GM18505 (cell line): ENCODE measurements around the gene SBF1.

ENCODE experiments used
- ATAC-seq: cut with Tn5 transposase; IDR thresholded peaks from one replicate; pipeline ENCODE4 v1.9.1; 2021; ENCODE audit not compliant: unreplicated experiment
- POLR2A ChIP-seq: IDR thresholded peaks from 4 replicates; pipeline ENCODE4 v1.6.1; 2011; ENCODE audit warnings: borderline replicate concordance; ENCODE audit not compliant: insufficient read depth, insufficient read length; ENCODE audit errors: extremely low read depth

SBF1 gene

GRCh38 chr22:50508897-50509296, 34.1 kb upstream of the SBF1 start:
- no peak for TF ChIP-seq POLR2A
- no peak for ATAC-seq

GRCh38 chr22:50507991-50508884, 33.4 kb upstream of the SBF1 start, which contains the start of gene NCAPH2:
TSS of gene NCAPH2 (plus strand) at chr22:50508224. CDS start at chr22:50508338, 114 bp downstream.
- TF ChIP-seq POLR2A = peak; percentile 88

GRCh38 chr22:50507421-50507990, 32.7 kb upstream of the SBF1 start, which contains the start of gene LMF2:
TSS of gene LMF2 (minus strand) at chr22:50507702. CDS start at chr22:50507675, 27 bp downstream.
- peak; percentile 51 for ATAC-seq

More at GRCh38 chr22:50507991-50508884, 33.4 kb upstream of the SBF1 start, which contains the start of gene NCAPH2:
- peak; percentile 69 for ATAC-seq

DNA sequence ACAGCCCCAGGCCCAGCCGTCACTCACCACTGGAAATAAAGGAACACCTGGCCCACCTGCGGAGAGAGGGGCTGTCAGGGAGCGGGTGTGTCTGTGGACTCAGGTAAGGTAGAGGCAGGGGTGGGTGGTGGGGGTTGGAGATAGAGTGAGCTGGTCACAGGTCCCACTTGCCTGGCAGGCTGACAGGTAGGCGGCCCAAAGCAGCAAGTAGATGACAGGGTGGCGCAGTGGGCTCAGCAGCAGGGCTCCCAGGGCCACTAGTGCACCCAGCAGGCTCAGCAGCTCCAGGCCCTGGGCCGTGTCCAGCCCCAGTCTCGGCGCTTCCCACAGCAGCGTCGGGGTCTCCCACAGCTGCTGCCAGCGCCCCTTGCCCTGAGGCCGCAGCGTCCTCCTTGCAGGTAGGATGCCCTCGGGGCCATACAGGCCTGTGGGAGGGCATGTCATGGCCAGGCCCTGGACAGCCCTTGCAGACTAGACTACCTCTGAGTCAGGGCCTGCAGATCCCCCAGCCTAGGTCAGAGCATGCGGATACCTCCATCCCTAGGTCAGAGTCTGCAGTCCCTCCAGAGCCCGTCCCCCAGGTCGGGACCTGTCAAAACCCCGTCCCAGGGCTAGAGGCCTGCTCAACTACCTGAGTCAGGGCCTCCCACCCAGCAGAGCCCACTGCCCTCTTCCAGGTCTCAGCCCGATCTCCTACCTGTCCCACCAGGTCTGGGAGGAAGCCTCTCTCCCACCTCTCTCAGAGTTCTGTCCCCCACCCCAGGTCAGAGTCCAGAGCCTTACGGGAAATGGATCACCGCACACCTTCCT, 32.0 kb upstream of the SBF1 start:
- ATAC-seq = peak; percentile 8
- TF ChIP-seq POLR2A = no peak

More at GRCh38 chr22:50507421-50507990, 32.7 kb upstream of the SBF1 start, which contains the start of gene LMF2:
- peak; percentile 61 for TF ChIP-seq POLR2A

DNA sequence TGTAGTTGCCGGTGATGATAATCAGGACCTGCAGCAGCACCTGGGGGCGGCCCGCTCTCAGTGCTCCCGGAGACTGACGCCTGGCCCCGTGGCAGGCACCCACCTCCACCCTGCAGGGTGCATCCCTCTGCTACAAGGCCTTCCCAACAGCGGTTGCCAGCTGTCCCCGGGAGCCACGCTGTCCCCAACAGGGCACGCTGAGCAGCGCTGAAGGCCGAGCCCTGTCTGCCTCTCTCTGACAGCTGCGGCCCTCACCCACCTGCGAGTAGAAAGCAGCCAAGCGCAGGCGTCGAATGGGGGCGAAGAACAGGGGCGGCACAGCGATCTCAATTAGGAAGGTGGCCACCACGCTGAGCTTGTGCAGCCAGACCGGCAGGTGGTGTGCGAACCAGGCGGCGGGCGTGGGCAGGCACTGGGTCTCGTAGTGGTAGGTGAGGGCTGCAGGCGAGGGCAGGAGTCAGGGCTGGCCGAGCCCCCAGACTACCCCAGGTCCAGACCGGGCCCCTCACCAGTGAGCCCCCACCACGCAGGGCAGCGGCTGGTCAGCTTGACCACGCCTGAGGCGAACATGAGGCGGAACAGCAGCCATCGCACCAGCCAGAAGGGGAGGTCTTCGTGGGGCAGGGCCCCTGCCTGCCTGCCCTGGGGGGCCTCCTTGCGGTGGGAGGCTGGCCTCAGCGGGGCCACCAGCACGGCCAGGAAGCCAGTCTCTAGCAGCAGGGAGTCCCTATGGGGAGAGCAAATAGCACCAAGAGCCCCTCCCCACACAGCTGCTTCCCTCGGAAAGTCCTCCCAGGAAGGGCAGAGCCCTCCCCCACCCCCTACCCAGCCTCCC, 31.2 kb upstream of the SBF1 start:
- no peak for TF ChIP-seq POLR2A
- no peak for ATAC-seq

- TF ChIP-seq POLR2A = no peak
- ATAC-seq = no peak
Observed at GRCh38 chr22:50505276-50505775, 30.5 kb upstream of the SBF1 start.

DNA sequence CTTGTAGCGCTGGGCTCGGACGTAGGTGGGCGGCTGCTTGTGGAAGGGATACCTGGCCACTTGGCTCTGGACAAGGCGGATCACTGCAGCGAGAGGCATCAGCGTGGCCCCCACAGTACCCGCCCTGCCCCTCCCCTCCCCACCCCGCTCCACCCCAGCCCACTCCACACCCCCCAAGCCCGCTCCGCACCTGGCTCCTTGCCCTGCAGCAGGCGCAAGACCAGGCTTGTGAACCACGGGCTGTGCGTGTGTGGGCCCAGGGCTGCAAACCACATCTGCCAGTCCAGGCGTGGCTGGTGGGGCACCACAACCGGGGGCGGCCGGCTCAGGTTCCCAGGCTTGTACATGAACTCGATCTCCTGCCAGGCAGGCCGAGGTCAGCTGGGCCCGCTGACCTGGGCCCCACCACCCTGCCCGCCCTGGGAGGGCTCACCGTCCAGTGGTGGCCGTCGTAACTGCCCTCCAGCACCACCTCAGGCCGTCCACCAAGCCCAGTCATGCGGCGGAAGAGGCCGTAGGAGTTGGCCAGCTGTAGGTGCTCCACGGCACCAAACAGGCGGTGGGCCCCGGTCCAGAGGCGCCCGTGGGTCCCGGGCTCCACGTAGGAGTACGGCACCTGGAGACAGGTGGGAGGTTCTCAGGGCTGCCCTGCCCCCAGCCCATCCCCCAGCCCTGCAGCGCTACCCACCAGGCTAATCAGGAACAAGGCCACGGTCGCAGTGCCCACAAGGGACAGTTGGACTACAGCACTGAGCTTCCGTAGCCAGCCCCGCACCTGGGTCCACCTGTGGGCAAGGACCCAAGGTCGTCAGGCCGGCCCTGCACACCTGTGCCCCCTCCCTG, 29.8 kb upstream of the SBF1 start:
- TF ChIP-seq POLR2A = no peak
- ATAC-seq = no peak

- no peak for TF ChIP-seq POLR2A
- ATAC-seq = no peak
Observed at GRCh38 chr22:50503475-50504145, 28.8 kb upstream of the SBF1 start.

DNA sequence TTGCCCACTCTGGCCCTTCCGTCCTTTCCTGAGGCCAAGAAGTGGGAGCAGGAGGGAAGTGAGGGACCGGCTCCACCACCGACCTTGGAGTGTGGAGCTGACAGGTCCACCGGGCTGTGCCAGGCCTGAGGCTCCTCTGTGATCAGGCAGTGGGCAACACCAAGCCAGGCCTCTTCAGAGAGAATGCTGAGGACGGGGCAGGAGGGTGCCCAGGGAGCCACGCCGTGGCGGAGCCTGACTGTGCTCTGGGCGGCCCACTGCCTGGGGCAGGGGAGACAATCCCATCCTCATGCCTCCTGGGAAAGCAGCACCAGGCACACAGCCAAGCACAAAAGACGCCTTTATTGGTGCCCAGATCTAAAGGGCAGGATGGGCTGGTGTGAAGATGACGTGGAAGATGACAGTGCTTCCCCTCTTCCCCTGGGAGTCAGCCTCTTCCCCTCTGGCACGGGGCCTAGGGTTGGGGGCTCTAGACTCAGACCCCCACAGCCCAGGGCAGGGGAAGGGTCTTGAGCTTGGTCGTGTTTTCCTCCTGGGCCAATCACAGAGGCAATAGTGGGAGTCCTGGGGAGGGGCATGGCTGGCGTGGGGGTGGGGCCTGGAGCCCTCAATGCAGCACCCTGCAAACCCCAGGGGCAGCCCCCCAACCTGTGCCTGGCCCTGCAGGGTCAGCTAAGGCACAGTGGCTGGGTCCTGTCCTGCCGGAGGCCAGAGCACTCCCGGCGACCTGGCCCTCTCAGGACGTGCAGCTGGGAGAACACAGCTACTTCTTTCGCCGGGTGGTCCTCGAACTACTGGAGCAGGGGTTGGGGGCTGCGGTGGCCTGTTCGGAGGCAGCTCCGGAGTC, 28.0 kb upstream of the SBF1 start:
- no peak for ATAC-seq
- TF ChIP-seq POLR2A = no peak

DNA sequence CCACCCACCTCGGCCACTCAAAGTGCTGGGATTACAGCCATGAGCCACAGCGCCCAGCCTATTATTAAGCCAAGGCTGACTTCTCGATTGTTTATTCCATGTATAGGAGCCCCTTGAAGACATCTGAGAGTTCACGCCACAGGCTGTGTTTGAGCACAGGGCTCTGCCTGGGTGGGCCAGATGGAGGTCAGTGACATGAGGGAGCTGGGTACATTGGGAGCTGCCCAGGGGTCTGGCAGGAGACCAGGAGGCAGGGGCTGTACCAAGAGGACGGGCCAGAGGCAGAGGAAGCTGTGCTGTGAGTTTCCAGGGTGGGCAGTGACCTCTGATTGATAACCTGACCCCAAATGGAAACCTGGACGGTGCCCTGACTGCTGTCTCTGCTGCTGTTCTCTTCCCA, 27.3 kb upstream of the SBF1 start:
- TF ChIP-seq POLR2A = no peak
- ATAC-seq = no peak
